ENCODE measurements around the gene SDHD. TPM values are rescaled to one million over a fixed set of nuclear protein-coding genes. Genes with fewer than 3 reads are reported as not detected.

Gene SDHD
- total RNA-seq, 1 donor from 2014 or later = 81.7 TPM

Other genes starting within 250 kb of the SDHD start
- gene ALG9, start 215.3 kb upstream of the SDHD start, total RNA-seq = 33.4 and 39.5 TPM in 2 replicates
- 7.4 and 8.2 TPM in 2 replicates for gene FDXACB1, start 207.7 kb upstream of the SDHD start, total RNA-seq
- 19.4 and 22.2 TPM in 2 replicates for gene CFAP68, start 207.3 kb upstream of the SDHD start, total RNA-seq
- not detected in 2 replicates for gene CRYAB, start 175.1 kb upstream of the SDHD start, total RNA-seq
- gene HSPB2, start 174.1 kb upstream of the SDHD start, total RNA-seq = not detected in 2 replicates
- not detected in 2 replicates for gene C11orf52, start 168.0 kb upstream of the SDHD start, total RNA-seq
- gene DIXDC1, start 149.5 kb upstream of the SDHD start, total RNA-seq = 30.0 and 30.7 TPM in 2 replicates
- 47.2 and 47.3 TPM in 2 replicates for gene DLAT, start 61.5 kb upstream of the SDHD start, total RNA-seq
- gene PIH1D2, start 12.9 kb upstream of the SDHD start, total RNA-seq = 0.23 and 0.46 TPM in 2 replicates
- 24.6 and 25.0 TPM in 2 replicates for gene NKAPD1, start 12.6 kb upstream of the SDHD start, total RNA-seq
- 72.6 and 77.5 TPM in 2 replicates for gene TIMM8B, start 117 bp upstream of the SDHD start, total RNA-seq
- gene IL18, start 77.2 kb downstream of the SDHD start, total RNA-seq = 1.5 and 1.7 TPM in 2 replicates
- 0.57 TPM in 1 of 2 replicates, not detected in the other for gene TEX12, start 80.5 kb downstream of the SDHD start, total RNA-seq
- 1.2 and 1.4 TPM in 2 replicates for gene BCO2, start 88.6 kb downstream of the SDHD start, total RNA-seq
- gene PTS, start 139.6 kb downstream of the SDHD start, total RNA-seq = 30.5 and 33.4 TPM in 2 replicates
- gene PLET1, start 174.0 kb downstream of the SDHD start, total RNA-seq = not detected in 2 replicates

Measured in activated T-helper 2 cell treated with anti-CD3 and anti-CD28 coated beads, Interferon-gamma antibody, Interleukin-2, Interleukin-4, amounts not matched to agents 10 μg/mL and 5 μg/mL and 100 μg/mL, durations not matched to agents 14 hours and 24 hours and 36 hours (primary cell).